Caco-2 (cell line): ENCODE data around the gene WFIKKN1. TPM values are rescaled to one million over a fixed set of nuclear protein-coding genes. Genes with fewer than 3 reads are reported as not detected.
A peak's percentile ranks its signal among the peaks of the same experiment; 100 is the strongest.

Experiments used
- BruUV-seq: library from RNA; stranded (reverse); fragments of 400-500 nt; replicated peaks from 2 replicates; lab custom pipeline; 2021; lab: Mats Ljungman, UMichigan
- CTCF ChIA-PET: fragments of 300-600 bp; sonication (Branson Sonifier 250); formaldehyde crosslinking; loops from one replicate; lab custom pipeline; 2022; ENCODE audit warnings: antibody characterized with exemption; lab: Charles Lee
- POLR2A ChIA-PET: fragments of 300-600 bp; sonication (Branson Sonifier 250); formaldehyde crosslinking; loops from one replicate; lab custom pipeline; 2022; ENCODE audit warnings: antibody characterized with exemption; lab: Charles Lee
- DNase-seq, 2 experiments: peaks; one replicate each; pipeline versions ENCODE4 v3.0.0 to v3.0.0-alpha.2; 2020 to 2022
- H3K27me3 ChIP-seq: replicated peaks from 2 replicates; pipeline ENCODE4 v1.6.0; 2011; ENCODE audit warnings: low read length; ENCODE audit not compliant: control insufficient read depth, insufficient read depth
- H3K36me3 ChIP-seq: 2 replicates; pipeline ENCODE4 v1.5.1; 2011; ENCODE audit warnings: low read length; ENCODE audit not compliant: control insufficient read depth, insufficient read depth
- H3K4me1 ChIP-seq: fragments of 250-450 bp; sonication (Bioruptor Pico); 2 replicates; pipeline ENCODE4 v1.5.1; 2020; ENCODE audit warnings: mild to moderate bottlenecking
- H3K4me3 ChIP-seq: 2 replicates; pipeline ENCODE4 v1.5.1; 2011; ENCODE audit warnings: low read depth, mild to moderate bottlenecking, control low read depth, low read length
- H3K9me3 ChIP-seq: fragments of 250-450 bp; sonication (Bioruptor Pico); 2 replicates; pipeline ENCODE4 v1.5.1; 2020; ENCODE audit warnings: mild to moderate bottlenecking, moderate library complexity
- H3K27ac Mint-ChIP-seq: one replicate; pipeline ENCODE4 v1.8.0; 2022; ENCODE audit warnings: mixed read lengths; ENCODE audit not compliant: unreplicated experiment
- H3K27me3 Mint-ChIP-seq: one replicate; pipeline ENCODE4 v1.8.0; 2022; ENCODE audit warnings: mixed read lengths; ENCODE audit not compliant: insufficient read depth, unreplicated experiment
- H3K36me3 Mint-ChIP-seq: one replicate; pipeline ENCODE4 v1.8.0; 2022; ENCODE audit warnings: mild to moderate bottlenecking, mixed read lengths; ENCODE audit not compliant: insufficient read depth, unreplicated experiment
- H3K4me1 Mint-ChIP-seq: one replicate; pipeline ENCODE4 v1.8.0; 2022; ENCODE audit warnings: low read depth, mixed read lengths; ENCODE audit not compliant: unreplicated experiment
- H3K4me3 Mint-ChIP-seq: one replicate; pipeline ENCODE4 v1.8.0; 2022; ENCODE audit warnings: mild to moderate bottlenecking, moderate library complexity, mixed read lengths; ENCODE audit not compliant: unreplicated experiment
- H3K9me3 Mint-ChIP-seq: one replicate; pipeline ENCODE4 v1.8.0; 2022; ENCODE audit warnings: mixed read lengths; ENCODE audit not compliant: unreplicated experiment
- CTCF ChIP-seq, 2 experiments: fragments of 200-600 bp in 1 of 2; IDR thresholded peaks; 1 replicate in 1 of 2; 2 replicates in 1 of 2; pipeline versions ENCODE4 v1.5.1 to v1.8.0; 2011 to 2022; ENCODE audit warnings: antibody characterized with exemption in 1 of 2, control low read depth in 1 of 2, inconsistent platforms in 1 of 2, low read depth in 1 of 2, low read length in 1 of 2, mild to moderate bottlenecking in 1 of 2, moderate library complexity in 1 of 2; ENCODE audit not compliant: insufficient read depth in 1 of 2, severe bottlenecking in 1 of 2, unreplicated experiment in 1 of 2
- intact Hi-C: fragments of 100-400 bp; cut with micrococcal nuclease; formaldehyde crosslinking; loops from one replicate; pipeline ENCODE4 v1.10.0; 2022; ENCODE audit not compliant: unreplicated experiment
- total RNA-seq: library from RNA; stranded (reverse); gene quantifications from 2 replicates; pipeline ENCODE4 v1.2.3, GENCODE V29; 2022

WFIKKN1 gene
- total RNA-seq, 1 experiment from 2014 or later: 0.54 TPM

GRCh38 chr16:588889-589657 lies 41.7 kb upstream of the WFIKKN1 start:
- H3K4me1 ChIP-seq: peaks cover 28% of the 10 kb centered on the region
- peak overlapping the region; percentile 75 for H3K4me3 Mint-ChIP-seq
- no peak for TF ChIP-seq CTCF (IDR thresholded peaks at IDR 0.05; ENCODE audit: insufficient read depth in 1 of 2, low read depth in 1 of 2, low read length in 1 of 2, severe bottlenecking in 1 of 2, unreplicated experiment in 1 of 2)
- DNase-seq: peak; percentile 95 to 96
- peak overlapping the region; percentile 77 for H3K4me3 ChIP-seq
- no peaks in the 10 kb centered on the region for H3K9me3 Mint-ChIP-seq
- H3K27me3 ChIP-seq: no peaks in the 10 kb centered on the region
- ChIA-PET CTCF (no interaction called here), POLR2A (no interaction called here)
- BruUV-seq: no TSS peak
- H3K36me3 Mint-ChIP-seq: peaks cover 44% of the 10 kb centered on the region
- no peaks in the 10 kb centered on the region; the same call in 1 of the 2 replicates for H3K36me3 ChIP-seq
- H3K4me1 Mint-ChIP-seq: peaks cover 25% of the 10 kb centered on the region
- no peaks in the 10 kb centered on the region for H3K27me3 Mint-ChIP-seq
- intact Hi-C loops: loop anchor here (2.0 to 5.0 kb wide), 2 partner anchors 48 to 62 kb away; partner anchors contain the start of genes CAPN15 and METTL26
- H3K27ac Mint-ChIP-seq: peak overlapping the region; percentile 95
- H3K9me3 ChIP-seq: no peaks in the 10 kb centered on the region

GRCh38 chr16:589658-590187 lies 41.1 kb upstream of the WFIKKN1 start, which contains the start of gene RAB40C:
Gene RAB40C (plus strand): TSS chr16:590066. CDS start chr16:590292, 226 bp downstream.
- H3K27me3 Mint-ChIP-seq: no peaks in the 10 kb centered on the region
- H3K27ac Mint-ChIP-seq: peak within 1 kb of the TSS; percentile 95
- H3K4me3 Mint-ChIP-seq: peak within 1 kb of the TSS; percentile 75
- no peak for TF ChIP-seq CTCF (IDR thresholded peaks at IDR 0.05; ENCODE audit: insufficient read depth in 1 of 2, low read depth in 1 of 2, low read length in 1 of 2, severe bottlenecking in 1 of 2, unreplicated experiment in 1 of 2)
- H3K4me1 Mint-ChIP-seq: peaks cover 25% of the 10 kb centered on the region
- ChIA-PET CTCF (no interaction called here), POLR2A (interaction anchor here (1.2 kb wide), 1 partner anchor 1566 kb away, joined by 6 read pairs; the partner anchor contains the start of gene TRAF7)
- Histone ChIP-seq H3K36me3 (no peaks in the 10 kb centered on the region; the same call in 1 of the 2 replicates), H3K27me3 (no peaks in the 10 kb centered on the region), H3K4me1 (peaks cover 32% of the 10 kb centered on the region), H3K4me3 (peak within 1 kb of the TSS; percentile 77), H3K9me3 (no peaks in the 10 kb centered on the region)
- no TSS peak for BruUV-seq
- no peaks in the 10 kb centered on the region for H3K9me3 Mint-ChIP-seq
- peak; percentile 97 to 98 for DNase-seq
- intact Hi-C loops: loop anchor here (2.0 to 5.0 kb wide), 2 partner anchors 47 to 62 kb away; partner anchors contain the start of genes CAPN15 and METTL26
- H3K36me3 Mint-ChIP-seq: peaks cover 44% of the 10 kb centered on the region

GRCh38 chr16:590188-590814 lies 40.5 kb upstream of the WFIKKN1 start:
- Mint-ChIP-seq H3K9me3 (no peaks in the 10 kb centered on the region), H3K27me3 (no peaks in the 10 kb centered on the region), H3K27ac (peak overlapping the region; percentile 95), H3K36me3 (peaks cover 42% of the 10 kb centered on the region), H3K4me1 (peaks cover 25% of the 10 kb centered on the region), H3K4me3 (peak overlapping the region; percentile 75)
- Histone ChIP-seq H3K27me3 (no peaks in the 10 kb centered on the region), H3K9me3 (no peaks in the 10 kb centered on the region), H3K4me1 (peaks cover 32% of the 10 kb centered on the region), H3K4me3 (peak overlapping the region; percentile 62), H3K36me3 (no peaks in the 10 kb centered on the region; the same call in 1 of the 2 replicates)
- no peak for TF ChIP-seq CTCF (IDR thresholded peaks at IDR 0.05; ENCODE audit: insufficient read depth in 1 of 2, low read depth in 1 of 2, low read length in 1 of 2, severe bottlenecking in 1 of 2, unreplicated experiment in 1 of 2)
- ChIA-PET POLR2A (interaction anchor here (0.6 to 1.2 kb wide), 2 partner anchors 355 to 1565 kb away, joined by 5 to 6 read pairs; partner anchors contain the start of gene TRAF7), CTCF (interaction anchor here (0.8 kb wide), 1 partner anchor 46 kb away, joined by 4 read pairs; no protein-coding TSS in a partner anchor)
- DNase-seq: no peak
- intact Hi-C loops: no loop called here
- BruUV-seq: no TSS peak
